K562 (cell line): Measurements from ENCODE around the gene TBP. TPM values are rescaled to one million over a fixed set of nuclear protein-coding genes. Genes with fewer than 3 reads are reported as not detected.

ENCODE experiments used
- ATAC-seq: fragments of 200-7000 bp; cut with Tn5 transposase; 3 replicates; pipeline ENCODE4 v1.9.1; 2020; ENCODE audit warnings: moderate library complexity
- BruUV-seq: library from RNA; stranded (reverse); fragments of 400-500 nt; replicated peaks from 2 replicates; lab custom pipeline; 2021; lab: Mats Ljungman, UMichigan
- CTCF ChIA-PET: fragments of 300-600 bp; formaldehyde crosslinking; extraction: SDS; loops from one replicate; lab custom pipeline; 2021; ENCODE audit warnings: low intra/inter-chr PET ratio; lab: Yijun Ruan, JAX
- POLR2A ChIA-PET: fragments of 300-600, 350-650 bp; sonication (Branson Sonifier 250); formaldehyde crosslinking; extraction: SDS; loops from one replicate; lab custom pipeline; 2021; ENCODE audit warnings: antibody characterized with exemption, inconsistent platforms; lab: Yijun Ruan, JAX
- DNase-seq, 4 experiments: peaks; one replicate each; pipeline versions ENCODE4 v3.0.0 to v3.0.0-alpha.2; 2011 to 2018; ENCODE audit warnings: low spot score in 3 of 4, mixed read lengths in 3 of 4; ENCODE audit errors: extremely low read depth in 1 of 4
- FAIRE-seq: peaks from 2 replicates; lab custom pipeline; 2011; peaks lifted over from hg19 to GRCh38; lab: Jason Lieb, UNC
- H2AFZ ChIP-seq: 2 replicates; pipeline ENCODE4 v1.6.0; 2011; ENCODE audit warnings: low read depth, low read length, control low read depth, inconsistent platforms
- H3K27ac ChIP-seq: fragments of 200-600 bp; 3 replicates; pipeline ENCODE4 v1.8.0; 2011; ENCODE audit warnings: low read depth, mild to moderate bottlenecking, control low read depth, inconsistent platforms, low read length, moderate library complexity, mixed read lengths; ENCODE audit errors: extremely low read depth
- H3K27me3 ChIP-seq, 2 experiments: fragments of 300-600 bp in 1 of 2; 2 replicates in 1 of 2; 3 replicates in 1 of 2; pipeline versions ENCODE4 v1.6.0 to v1.8.0; 2011; ENCODE audit warnings: inconsistent platforms in 2 of 2, low read length in 2 of 2, mild to moderate bottlenecking in 1 of 2, mixed read lengths in 1 of 2, moderate library complexity in 1 of 2; ENCODE audit not compliant: control insufficient read depth in 2 of 2, insufficient read depth in 2 of 2
- H3K36me3 ChIP-seq: fragments of 300-600 bp; 3 replicates; pipeline ENCODE4 v1.8.0; 2011; ENCODE audit warnings: mild to moderate bottlenecking, low read length, inconsistent platforms; ENCODE audit not compliant: control insufficient read depth, insufficient read depth
- H3K4me1 ChIP-seq, 2 experiments: fragments of 200-600 bp in 1 of 2; replicated peaks in 1 of 2; 2 replicates in 1 of 2; 3 replicates in 1 of 2; pipeline versions ENCODE4 v1.5.1 to v1.8.0; 2011; ENCODE audit warnings: inconsistent platforms in 2 of 2, low read length in 2 of 2, mild to moderate bottlenecking in 1 of 2, mixed read lengths in 1 of 2, moderate library complexity in 1 of 2; ENCODE audit not compliant: control insufficient read depth in 2 of 2, insufficient read depth in 2 of 2
- H3K4me2 ChIP-seq: 2 replicates; pipeline ENCODE4 v1.6.1; 2011; ENCODE audit warnings: low read length, control low read depth, inconsistent platforms, mixed read lengths; ENCODE audit not compliant: insufficient read depth
- H3K4me3 ChIP-seq: fragments of 200-600 bp; sonication (generic), shearing (Covaris generic); 2 replicates; pipeline ENCODE4 v1.5.1; 2016; ENCODE audit warnings: control low read depth, inconsistent platforms
- H3K79me2 ChIP-seq: fragments of 200-600 bp; 3 replicates; pipeline ENCODE4 v1.8.0; 2011; ENCODE audit warnings: low read length, inconsistent platforms; ENCODE audit not compliant: control insufficient read depth, insufficient read depth
- H3K9ac ChIP-seq, 2 experiments: 2 replicates each; pipeline versions ENCODE4 v1.6.0 to v1.6.1; 2011; ENCODE audit warnings: low read depth in 2 of 2, low read length in 2 of 2, control low read depth in 1 of 2, inconsistent platforms in 1 of 2, mild to moderate bottlenecking in 1 of 2, mixed read lengths in 1 of 2; ENCODE audit not compliant: insufficient read depth in 1 of 2
- H3K9me1 ChIP-seq: one replicate; pipeline ENCODE4 v1.6.0; 2011; ENCODE audit warnings: inconsistent platforms, mild to moderate bottlenecking, low read length, moderate library complexity; ENCODE audit not compliant: control insufficient read depth, insufficient read depth
- H3K9me3 ChIP-seq: replicated peaks from 2 replicates; pipeline ENCODE4 v1.5.1; 2011; ENCODE audit warnings: low read depth, low read length, inconsistent platforms; ENCODE audit not compliant: control insufficient read depth, insufficient read depth
- H4K20me1 ChIP-seq: replicated peaks from 2 replicates; pipeline ENCODE4 v1.6.1; 2011; ENCODE audit warnings: low read length, inconsistent platforms, mixed read lengths; ENCODE audit not compliant: control insufficient read depth, insufficient read depth
- C11orf30 ChIP-seq: fragments of 450-650 bp; IDR thresholded peaks from 2 replicates; pipeline ENCODE4 v1.6.1; 2016; ENCODE audit warnings: low read depth, mild to moderate bottlenecking
- CREB1 ChIP-seq, 2 experiments: sonication (generic) in 1 of 2; formaldehyde crosslinking in 1 of 2; IDR thresholded peaks; 2 replicates each; pipeline versions ENCODE4 v1.6.1 to v1.8.0; 2012 to 2022; ENCODE audit warnings: inconsistent platforms in 1 of 2, mild to moderate bottlenecking in 1 of 2, missing genetic modification reagents in 1 of 2, moderate library complexity in 1 of 2
- CTCF ChIP-seq, 3 experiments: IDR thresholded peaks in 2 of 3; conservative IDR thresholded peaks in 1 of 3; 2 replicates each; pipeline ENCODE4 v1.5.1; 2011 to 2012; ENCODE audit warnings: low read length in 3 of 3, mild to moderate bottlenecking in 3 of 3, control low read depth in 2 of 3, improper control_type of control experiment in 1 of 3, inconsistent platforms in 1 of 3, low read depth in 1 of 3, mixed read lengths in 1 of 3, moderate library complexity in 1 of 3; ENCODE audit not compliant: insufficient read depth in 2 of 3
- ESRRB ChIP-seq: fragments of 250-450 bp; sonication (Bioruptor Pico); IDR thresholded peaks from 2 replicates; pipeline ENCODE4 v1.5.0; 2020; ENCODE audit warnings: mild to moderate bottlenecking, moderate library complexity, borderline replicate concordance
- ETS1 ChIP-seq: conservative IDR thresholded peaks from 2 replicates; pipeline ENCODE4 v1.6.1; 2011; ENCODE audit warnings: low read depth, mild to moderate bottlenecking, low read length; ENCODE audit not compliant: control insufficient read depth
- ILF3 ChIP-seq: fragments of 450-650 bp; IDR thresholded peaks from 2 replicates; pipeline ENCODE4 v1.6.1; 2018; ENCODE audit warnings: antibody characterized with exemption, mild to moderate bottlenecking, moderate library complexity, borderline replicate concordance
- LCOR ChIP-seq: sonication (generic); formaldehyde crosslinking; IDR thresholded peaks from 2 replicates; pipeline ENCODE4 v1.8.0; 2022; ENCODE audit warnings: mild to moderate bottlenecking, missing genetic modification reagents
- MYC ChIP-seq, 2 experiments: fragments of 250-450 bp in 1 of 2; sonication (Bioruptor Pico) in 1 of 2; IDR thresholded peaks; 2 replicates each; pipeline versions ENCODE4 v1.5.1 to v1.6.1; 2012 to 2021; ENCODE audit warnings: low read depth in 2 of 2, borderline replicate concordance in 1 of 2, improper control_type of control experiment in 1 of 2, low read length in 1 of 2, mild to moderate bottlenecking in 1 of 2, moderate library complexity in 1 of 2
- NFATC3 ChIP-seq: fragments of 450-650 bp; IDR thresholded peaks from 2 replicates; pipeline ENCODE4 v1.6.1; 2017; ENCODE audit warnings: mild to moderate bottlenecking
- NR1H2 ChIP-seq: sonication (generic); formaldehyde crosslinking; IDR thresholded peaks from 2 replicates; pipeline ENCODE4 v1.4.0; 2020; ENCODE audit warnings: mild to moderate bottlenecking, missing genetic modification reagents
- U2AF1 ChIP-seq: fragments of 200-400 bp; formaldehyde crosslinking; optimal IDR thresholded peaks from 2 replicates; pipeline ENCODE3; 2017; ENCODE audit warnings: mild to moderate bottlenecking, low read depth, low read length, moderate library complexity
- ZNF133 ChIP-seq: fragments of 250-450 bp; sonication (Bioruptor Pico); IDR thresholded peaks from 2 replicates; pipeline ENCODE4 v1.4.0; 2020; ENCODE audit warnings: mild to moderate bottlenecking
- ZNF75A ChIP-seq: fragments of 450-650 bp; formaldehyde crosslinking; IDR thresholded peaks from 2 replicates; pipeline ENCODE4 v1.4.0; 2020; ENCODE audit warnings: mild to moderate bottlenecking
- ZSCAN32 ChIP-seq: fragments of 450-650 bp; formaldehyde crosslinking; IDR thresholded peaks from 2 replicates; pipeline ENCODE4 v1.4.0; 2020; ENCODE audit warnings: mild to moderate bottlenecking, moderate library complexity
- WGBS: fragments of 100-300 bp; shearing (Covaris generic); methylation state at CpG from one replicate; pipeline ENCODE4 v1.1.6; 2016; ENCODE audit warnings: low coverage, mixed read lengths; ENCODE audit not compliant: insufficient coverage; ENCODE audit errors: missing lambda C conversion rate; 5-methylcytosine and 5-hydroxymethylcytosine counted together
- in situ Hi-C: fragments of 300-500 bp; cut with MboI; formaldehyde crosslinking; loops from 4 replicates; pipeline ENCODE4 v1.15.0; 2018; ENCODE audit warnings: inconsistent platforms, mixed read lengths
- intact Hi-C: fragments of 100-400 bp; cut with micrococcal nuclease; formaldehyde crosslinking; loops from 2 replicates; pipeline ENCODE4 v1.14.2; 2022
- polyA plus RNA-seq, 8 experiments: library from polyadenylated mRNA; depleted of rRNA in 4 of 8; stranded (reverse) in 5 of 8; unstranded in 3 of 8; fragments of >200 nt; fragmentation: Nextera tagmentation in 2 of 8; fragmentation: Illumina TruSeq in 1 of 8; extraction: Ambion mirVana in 2 of 8; extraction: Trizol in 1 of 8; gene quantifications; 2 replicates each; pipeline versions ENCODE4 v1.2.1 to v1.2.3, GENCODE V29; 2011 to 2014; ENCODE audit warnings: inconsistent platforms in 1 of 8, missing spikeins in 1 of 8
- total RNA-seq, 7 experiments: library from RNA; depleted of rRNA in 6 of 7; stranded (reverse); fragments of >200 nt in 6 of 7; fragmentation: Illumina TruSeq in 2 of 7; extraction: Trizol in 2 of 7; gene quantifications; 2 replicates each; pipeline versions ENCODE4 v1.2.1 to v1.2.3, GENCODE V29; 2011 to 2021; ENCODE audit warnings: low replicate concordance in 1 of 7
- TF ChIP-seq, protein P1 (sequence below): fragments of 450-650 bp; formaldehyde crosslinking; IDR thresholded peaks from 2 replicates; pipeline ENCODE4 v1.4.0; 2022; ENCODE audit warnings: missing genetic modification characterization

Gene TBP
- total and polyA plus RNA-seq, 9 of the 15 experiments (the other 6 are each of a cell fraction or from before 2014, with no cell fraction given): 28.5 to 86.1 (median 39.5) TPM

DNA sequence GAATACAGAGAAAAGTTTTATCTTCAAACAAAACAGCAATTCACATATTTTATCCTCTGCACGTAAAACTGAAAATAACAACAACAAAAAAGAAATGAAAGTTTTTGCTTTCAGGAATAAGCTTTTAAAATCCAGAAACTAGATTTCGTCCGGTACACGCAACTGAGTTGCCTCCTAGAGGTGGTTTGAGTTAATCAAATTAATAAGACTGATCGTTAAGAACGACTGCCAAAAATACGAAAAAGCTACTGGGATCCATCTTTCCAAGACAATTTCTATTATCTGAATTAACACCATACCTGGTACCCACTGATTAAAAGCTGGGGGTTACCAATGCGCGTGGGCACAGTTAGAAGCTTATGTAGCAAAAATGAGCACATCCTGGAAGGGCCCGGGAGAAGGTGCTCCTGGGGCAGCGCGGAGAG is 29.6 kb downstream of the TBP start:
- H4K20me1 ChIP-seq: no peaks in the 10 kb centered on the region
- BruUV-seq: no TSS peak
- peak overlapping the region; percentile 78 for H2AFZ ChIP-seq
- H3K4me1 ChIP-seq: peaks cover 10 to 15% of the 10 kb centered on the region in 2 experiments; a peak in 4 of 5 replicates
- WGBS: under 1% methylated on average over 12 of the region's 12 CpGs
- ChIA-PET CTCF (interaction anchor here (1.0 kb wide), 1 partner anchor 8 kb away, joined by 4 read pairs; no protein-coding TSS in a partner anchor), POLR2A (interaction anchor here (0.7 to 2.0 kb wide), 11 partner anchors 9 to 536 kb away, joined by 3 to 19 read pairs (median 5); partner anchors contain the start of gene TBP)
- no peaks in the 10 kb centered on the region for H3K9me3 ChIP-seq
- peak overlapping the region; percentile 96 for H3K4me3 ChIP-seq
- no peak for ATAC-seq
- DNase-seq: no peak
- peaks cover 50% of the 10 kb centered on the region for H3K36me3 ChIP-seq
- peak overlapping the region; percentile 96 for H3K4me2 ChIP-seq
- peak; percentile 40 for FAIRE-seq
- in situ Hi-C loops (no loop called here), intact Hi-C loops (loop anchor here (2.0 kb wide), 1 partner anchor 29 kb away; the partner anchor contains the start of gene TBP)
- H3K27me3 ChIP-seq: no peaks in the 10 kb centered on the region
- peak overlapping the region; percentile 86 to 99 for H3K9ac ChIP-seq
- H3K79me2 ChIP-seq: peaks cover 54% of the 10 kb centered on the region
- peak overlapping the region; percentile 89 for H3K27ac ChIP-seq
- no peaks in the 10 kb centered on the region for H3K9me1 ChIP-seq
- TF ChIP-seq ETS1 (no peak), ZNF133 (CRISPR knock-in tag) (no peak), C11orf30 (no peak), CREB1 (IDR thresholded peaks at IDR 0.05) (no peak), CREB1 (CRISPR knock-in tag; IDR thresholded peaks at IDR 0.05) (0 out of 2 replicates have a peak, but pooled peaks have one; percentile 29), CTCF (IDR thresholded peaks at IDR 0.05 in 2 of 3, conservative IDR thresholded peaks at IDR 0.05 in 1 of 3; ENCODE audit: insufficient read depth in 2 of 3, low read depth in 1 of 3, low read length in 3 of 3) (peak in 1 of 3 experiments; percentile 15; a peak in 1 of 6 replicates), ESRRB (CRISPR knock-in tag) (no peak), ILF3 (no peak), U2AF1 (no peak), NFATC3 (no peak), LCOR (CRISPR knock-in tag) (peak; percentile 63; the same call in 1 of the 2 replicates), MYC (IDR thresholded peaks at IDR 0.05; ENCODE audit: low read depth, low read length) (no peak), MYC (CRISPR knock-in tag; IDR thresholded peaks at IDR 0.05; ENCODE audit: borderline replicate concordance, low read depth) (peak; percentile 29; the same call in 1 of the 2 replicates), NR1H2 (no peak), ZSCAN32 (CRISPR knock-in tag) (no peak), ZNF75A (CRISPR knock-in tag) (no peak)
- TF ChIP-seq, protein P1, sequence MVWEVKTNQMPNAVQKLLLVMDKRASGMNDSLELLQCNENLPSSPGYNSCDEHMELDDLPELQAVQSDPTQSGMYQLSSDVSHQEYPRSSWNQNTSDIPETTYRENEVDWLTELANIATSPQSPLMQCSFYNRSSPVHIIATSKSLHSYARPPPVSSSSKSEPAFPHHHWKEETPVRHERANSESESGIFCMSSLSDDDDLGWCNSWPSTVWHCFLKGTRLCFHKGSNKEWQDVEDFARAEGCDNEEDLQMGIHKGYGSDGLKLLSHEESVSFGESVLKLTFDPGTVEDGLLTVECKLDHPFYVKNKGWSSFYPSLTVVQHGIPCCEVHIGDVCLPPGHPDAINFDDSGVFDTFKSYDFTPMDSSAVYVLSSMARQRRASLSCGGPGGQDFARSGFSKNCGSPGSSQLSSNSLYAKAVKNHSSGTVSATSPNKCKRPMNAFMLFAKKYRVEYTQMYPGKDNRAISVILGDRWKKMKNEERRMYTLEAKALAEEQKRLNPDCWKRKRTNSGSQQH: 0 out of 2 replicates have a peak, but pooled peaks have one; percentile 59
